Chondrocyte (in vitro differentiated cells): ENCODE data around the gene SNRK. TPM values are rescaled to one million over a fixed set of nuclear protein-coding genes. Genes with fewer than 3 reads are reported as not detected.

Experiments
- DNase-seq: peaks from one replicate; pipeline ENCODE4 v3.0.0; 2021; ENCODE audit warnings: mixed read lengths, low spot score
- H3K27ac Mint-ChIP-seq: one replicate; pipeline ENCODE4 v1.8.0; 2021; ENCODE audit warnings: mild to moderate bottlenecking, moderate library complexity, mixed read lengths; ENCODE audit not compliant: unreplicated experiment
- H3K27me3 Mint-ChIP-seq: 2 replicates; pipeline ENCODE4 v1.8.0; 2021; ENCODE audit warnings: low read depth, mixed read lengths
- H3K36me3 Mint-ChIP-seq: 2 replicates; pipeline ENCODE4 v1.8.0; 2021; ENCODE audit warnings: low read depth, mixed read lengths
- H3K4me1 Mint-ChIP-seq: 2 replicates; pipeline ENCODE4 v1.8.0; 2021; ENCODE audit warnings: low read depth, mild to moderate bottlenecking, mixed read lengths
- H3K4me3 Mint-ChIP-seq: one replicate; pipeline ENCODE4 v1.8.0; 2021; ENCODE audit warnings: mild to moderate bottlenecking, moderate library complexity, mixed read lengths; ENCODE audit not compliant: unreplicated experiment
- H3K9me3 Mint-ChIP-seq: 2 replicates; pipeline ENCODE4 v1.8.0; 2021; ENCODE audit warnings: low read depth, mixed read lengths
- total RNA-seq: library from RNA; stranded (reverse); gene quantifications from 3 replicates; pipeline ENCODE4 v1.2.1, GENCODE V29; 2021
- TF ChIP-seq, protein P1 (sequence below): fragments of 200-600 bp; sonication (generic); IDR thresholded peaks from 2 replicates; pipeline ENCODE4 v1.5.0; 2021; ENCODE audit warnings: antibody characterized with exemption, mild to moderate bottlenecking, moderate library complexity

The SNRK gene
- total RNA-seq, 1 donor from 2014 or later, result 18.1 TPM

DNA sequence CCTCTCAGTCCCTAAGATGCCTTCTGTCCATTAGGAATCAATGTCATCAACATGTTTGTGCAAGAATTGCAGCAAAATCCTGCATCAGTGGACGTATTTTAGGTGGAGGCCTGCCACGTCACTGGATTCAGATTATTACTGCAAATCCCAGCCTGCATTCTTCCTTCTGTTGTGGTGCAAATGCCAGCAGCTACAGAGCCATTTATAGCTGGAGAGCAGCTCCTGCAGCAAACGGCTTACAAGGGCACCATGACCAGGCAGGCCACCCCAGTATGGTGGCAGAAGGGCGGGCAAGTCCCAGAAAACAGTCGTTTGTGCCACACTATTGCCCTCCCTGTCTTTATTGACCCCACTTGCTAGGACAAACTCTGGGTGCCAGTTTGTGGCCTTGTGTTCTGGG is 74.7 kb downstream of the SNRK start:
- no peak for DNase-seq
- Mint-ChIP-seq H3K36me3 (peaks cover 12% of the 10 kb centered on the region), H3K9me3 (peaks cover 21% of the 10 kb centered on the region), H3K27me3 (no peaks in the 10 kb centered on the region), H3K4me3 (no peak overlapping the region), H3K4me1 (peaks cover 5% of the 10 kb centered on the region), H3K27ac (no peak overlapping the region)
- TF ChIP-seq, protein P1, sequence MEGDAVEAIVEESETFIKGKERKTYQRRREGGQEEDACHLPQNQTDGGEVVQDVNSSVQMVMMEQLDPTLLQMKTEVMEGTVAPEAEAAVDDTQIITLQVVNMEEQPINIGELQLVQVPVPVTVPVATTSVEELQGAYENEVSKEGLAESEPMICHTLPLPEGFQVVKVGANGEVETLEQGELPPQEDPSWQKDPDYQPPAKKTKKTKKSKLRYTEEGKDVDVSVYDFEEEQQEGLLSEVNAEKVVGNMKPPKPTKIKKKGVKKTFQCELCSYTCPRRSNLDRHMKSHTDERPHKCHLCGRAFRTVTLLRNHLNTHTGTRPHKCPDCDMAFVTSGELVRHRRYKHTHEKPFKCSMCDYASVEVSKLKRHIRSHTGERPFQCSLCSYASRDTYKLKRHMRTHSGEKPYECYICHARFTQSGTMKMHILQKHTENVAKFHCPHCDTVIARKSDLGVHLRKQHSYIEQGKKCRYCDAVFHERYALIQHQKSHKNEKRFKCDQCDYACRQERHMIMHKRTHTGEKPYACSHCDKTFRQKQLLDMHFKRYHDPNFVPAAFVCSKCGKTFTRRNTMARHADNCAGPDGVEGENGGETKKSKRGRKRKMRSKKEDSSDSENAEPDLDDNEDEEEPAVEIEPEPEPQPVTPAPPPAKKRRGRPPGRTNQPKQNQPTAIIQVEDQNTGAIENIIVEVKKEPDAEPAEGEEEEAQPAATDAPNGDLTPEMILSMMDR, result no peak

DNA sequence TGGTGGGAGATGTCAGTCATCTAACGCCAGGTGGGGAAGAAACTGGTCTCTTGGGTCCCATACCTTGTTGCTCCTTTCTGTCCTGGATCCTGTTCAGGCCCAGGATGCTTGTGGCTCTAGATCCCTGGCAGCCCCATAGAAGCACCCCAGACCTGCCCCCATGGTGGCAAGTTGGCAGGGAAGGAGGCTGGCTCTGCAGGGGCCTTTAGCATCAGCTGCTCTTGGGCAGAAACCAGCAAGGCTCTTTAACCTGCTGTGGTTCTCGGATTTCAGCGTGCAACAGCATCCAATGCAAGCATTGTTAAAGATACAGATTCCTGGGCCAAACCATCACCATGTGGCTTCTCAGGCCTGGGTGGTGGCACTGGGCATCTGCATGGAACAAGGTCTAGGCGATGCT is 75.8 kb downstream of the SNRK start:
- H3K36me3 Mint-ChIP-seq, result peaks cover 11% of the 10 kb centered on the region
- H3K4me1 Mint-ChIP-seq, result peaks cover 5% of the 10 kb centered on the region
- H3K27ac Mint-ChIP-seq, result no peak overlapping the region
- H3K4me3 Mint-ChIP-seq, result no peak overlapping the region
- peaks cover 13% of the 10 kb centered on the region for H3K9me3 Mint-ChIP-seq
- no peak for DNase-seq
- TF ChIP-seq, protein P1, result no peak
- no peaks in the 10 kb centered on the region for H3K27me3 Mint-ChIP-seq

DNA sequence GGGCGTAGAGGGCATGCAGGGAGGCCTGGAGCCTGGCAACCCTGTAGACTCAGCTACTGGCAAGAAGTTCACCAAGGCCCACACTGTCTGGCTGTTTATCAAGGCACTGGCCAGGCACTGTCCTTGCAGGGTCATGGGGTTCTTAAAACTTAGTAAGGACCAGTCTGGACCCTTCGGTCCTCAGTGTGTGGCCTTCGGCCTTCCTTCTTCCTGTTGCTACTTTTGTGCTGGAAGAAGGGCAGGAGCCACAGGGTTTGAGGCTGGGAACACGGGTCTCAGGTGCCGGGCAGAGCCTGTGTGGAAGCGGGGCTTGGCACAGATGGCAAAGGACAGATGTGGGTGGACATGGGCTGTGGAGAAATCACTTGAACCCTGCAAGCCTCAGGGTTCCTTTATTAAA is 76.6 kb downstream of the SNRK start:
- H3K36me3 Mint-ChIP-seq, result peaks cover 8% of the 10 kb centered on the region
- TF ChIP-seq, protein P1, result no peak

DNA sequence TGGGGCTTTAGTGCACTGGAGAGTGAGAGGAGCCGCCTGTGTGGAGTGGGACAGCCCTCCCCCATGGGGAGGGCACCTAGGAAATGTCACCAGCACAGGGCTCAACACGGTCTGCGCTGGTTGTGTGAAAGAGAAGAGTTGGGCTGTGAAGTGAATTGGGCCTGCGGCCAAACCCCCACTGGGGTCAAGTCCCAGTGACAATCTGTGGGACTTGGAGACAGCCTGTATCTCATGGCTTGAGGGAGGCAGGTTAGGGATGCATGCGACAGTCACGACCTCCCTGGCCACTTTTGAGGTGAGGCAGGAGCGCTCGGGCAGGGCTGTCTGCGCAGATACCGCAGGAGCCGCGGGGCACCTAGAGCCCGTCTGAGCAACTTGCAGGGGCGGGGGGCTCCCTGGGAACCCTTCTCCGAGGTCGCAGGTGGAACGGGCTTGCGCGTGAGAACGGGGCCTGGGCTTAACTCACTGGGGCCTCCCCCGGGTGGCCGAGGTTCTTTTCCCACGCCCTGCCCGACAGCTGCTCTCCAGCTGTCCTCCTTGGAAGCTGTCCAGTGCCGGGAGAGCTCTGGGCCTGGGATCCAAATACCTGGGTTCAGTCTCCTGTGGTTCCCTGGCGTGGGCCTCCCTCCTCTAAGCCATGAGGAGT is 77.4 kb downstream of the SNRK start:
- TF ChIP-seq, protein P1, result no peak
- H3K36me3 Mint-ChIP-seq, result peaks cover 8% of the 10 kb centered on the region
- peaks cover 5% of the 10 kb centered on the region for H3K4me1 Mint-ChIP-seq
- DNase-seq, result no peak
- no peaks in the 10 kb centered on the region for H3K9me3 Mint-ChIP-seq
- H3K4me3 Mint-ChIP-seq, result no peak overlapping the region
- H3K27ac Mint-ChIP-seq, result no peak overlapping the region
- H3K27me3 Mint-ChIP-seq, result no peaks in the 10 kb centered on the region

More for the DNA sequence above, 76.6 kb downstream of the SNRK start:
- no peak overlapping the region for H3K27ac Mint-ChIP-seq
- peaks cover 5% of the 10 kb centered on the region for H3K4me1 Mint-ChIP-seq
- DNase-seq, result no peak
- H3K9me3 Mint-ChIP-seq, result peaks cover 5% of the 10 kb centered on the region
- no peak overlapping the region for H3K4me3 Mint-ChIP-seq
- H3K27me3 Mint-ChIP-seq, result no peaks in the 10 kb centered on the region

DNA sequence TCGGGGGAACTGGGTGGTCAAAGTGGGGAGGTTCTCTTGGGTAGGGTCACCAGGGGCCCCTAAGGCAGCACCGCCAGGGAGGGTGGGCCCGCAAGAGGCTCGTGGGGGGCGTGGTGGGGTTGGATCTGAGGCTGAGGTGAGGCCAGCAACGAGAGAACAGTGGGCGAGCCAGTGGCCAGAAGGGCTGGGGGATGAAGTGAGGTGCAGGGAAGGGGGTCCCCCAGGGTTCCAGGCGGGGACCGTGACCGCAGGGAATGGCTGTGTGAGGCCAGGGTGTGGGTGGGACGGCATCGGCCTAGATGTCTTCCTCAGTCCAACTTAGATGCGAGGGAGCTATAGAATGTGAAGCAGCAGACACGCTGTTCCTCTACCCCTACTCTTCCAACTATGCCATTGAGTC is 78.2 kb downstream of the SNRK start:
- Mint-ChIP-seq H3K27ac (no peak overlapping the region), H3K9me3 (no peaks in the 10 kb centered on the region), H3K27me3 (no peaks in the 10 kb centered on the region), H3K4me1 (peaks cover 5% of the 10 kb centered on the region), H3K4me3 (no peak overlapping the region), H3K36me3 (peaks cover 8% of the 10 kb centered on the region)
- TF ChIP-seq, protein P1, result no peak
- DNase-seq, result no peak
